GM19023 (cell line): ENCODE data around the gene KLHL3.

Experiments
- ATAC-seq: cut with Tn5 transposase; IDR thresholded peaks from one replicate; pipeline ENCODE4 v1.9.1; 2021; ENCODE audit warnings: mild to moderate bottlenecking, moderate library complexity; ENCODE audit not compliant: unreplicated experiment

The KLHL3 gene

GRCh38 chr5:137750436-137750835 lies 14.5 kb upstream of the KLHL3 start:
- no peak for ATAC-seq

- ATAC-seq, result no peak
These were observed 12.0 kb upstream of the KLHL3 start for GRCh38 chr5:137747848-137748247.

GRCh38 chr5:137743031-137743640 lies 7.2 kb upstream of the KLHL3 start:
- peak; percentile 68 for ATAC-seq

- no peak for ATAC-seq
These were observed 5.8 kb upstream of the KLHL3 start for GRCh38 chr5:137741718-137742117.

GRCh38 chr5:137739737-137740136 lies 3.8 kb upstream of the KLHL3 start:
- ATAC-seq, result no peak

GRCh38 chr5:137738947-137739346 lies 3.1 kb upstream of the KLHL3 start:
- no peak for ATAC-seq

GRCh38 chr5:137737349-137738131 lies 1.7 kb upstream of the KLHL3 start:
- no peak for ATAC-seq

- ATAC-seq, result no peak
These were observed 607 bp upstream of the KLHL3 start for GRCh38 chr5:137736496-137736895.

GRCh38 chr5:137734962-137735554 lies 831 bp downstream of the KLHL3 start:
- ATAC-seq, result peak; percentile 7

- ATAC-seq, result no peak
These were observed 1.6 kb downstream of the KLHL3 start for GRCh38 chr5:137734331-137734730.

- no peak for ATAC-seq
These were observed 2.0 kb downstream of the KLHL3 start for GRCh38 chr5:137733922-137734321.

GRCh38 chr5:137733006-137733405 lies 2.9 kb downstream of the KLHL3 start:
- ATAC-seq, result no peak

- no peak for ATAC-seq
These were observed 4.7 kb downstream of the KLHL3 start for GRCh38 chr5:137731176-137731575.

- ATAC-seq, result no peak
These were observed 5.6 kb downstream of the KLHL3 start for GRCh38 chr5:137730336-137730735.

- ATAC-seq, result no peak
These were observed 7.8 kb downstream of the KLHL3 start for GRCh38 chr5:137728048-137728447.

GRCh38 chr5:137727623-137728022 lies 8.3 kb downstream of the KLHL3 start:
- ATAC-seq, result no peak

GRCh38 chr5:137724251-137724650 lies 11.6 kb downstream of the KLHL3 start:
- ATAC-seq, result no peak

- ATAC-seq, result no peak
These were observed 17.3 kb downstream of the KLHL3 start for GRCh38 chr5:137718611-137719010.

GRCh38 chr5:137716337-137716736 lies 19.6 kb downstream of the KLHL3 start:
- ATAC-seq, result no peak

GRCh38 chr5:137715456-137715855 lies 20.4 kb downstream of the KLHL3 start:
- ATAC-seq, result no peak

GRCh38 chr5:137714946-137715345 lies 20.9 kb downstream of the KLHL3 start:
- no peak for ATAC-seq

GRCh38 chr5:137714494-137714893 lies 21.4 kb downstream of the KLHL3 start:
- ATAC-seq, result no peak
